ENCODE results near the gene HIVEP1.

- TF ChIP-seq EZH2 (IDR thresholded peaks at IDR 0.05) = no peak
- no peak for TF ChIP-seq POLR2AphosphoS5 (IDR thresholded peaks at IDR 0.05; ENCODE audit: borderline replicate concordance, low read depth, low read length)
Measured at GRCh38 chr6:11964729-11965335, 47.3 kb upstream of the HIVEP1 start.
